Fibroblast of mammary gland (primary cell): ENCODE data around the gene CDIPT.
"Not testable (repeated sequence)": the region's sequence is repeated elsewhere in the genome, so short reads cannot be mapped to it uniquely, and the experiment has no call there.

ENCODE experiments used
- DNase-seq: peaks from one replicate; pipeline ENCODE4 v3.0.0-alpha.2; 2010; ENCODE audit warnings: low read depth
- H3K4me3 ChIP-seq: 2 replicates; pipeline ENCODE4 v1.5.1; 2011; ENCODE audit warnings: low read depth, mild to moderate bottlenecking, low read length, moderate library complexity; ENCODE audit not compliant: control insufficient read depth
- TF ChIP-seq, protein P1 (sequence below): conservative IDR thresholded peaks from 2 replicates; pipeline ENCODE4 v1.5.1; 2011; ENCODE audit warnings: low read depth, low read length, inconsistent platforms; ENCODE audit not compliant: control insufficient read depth, insufficient read depth

The CDIPT gene

GRCh38 chr16:29862884-29863668 is at the start of gene CDIPT:
TSS of gene CDIPT (minus strand) at chr16:29863226. CDS start at chr16:29862857, 369 bp downstream.
- peak; percentile 97 for DNase-seq
- peak within 1 kb of the TSS; percentile 80 for H3K4me3 ChIP-seq
- TF ChIP-seq, protein P1, sequence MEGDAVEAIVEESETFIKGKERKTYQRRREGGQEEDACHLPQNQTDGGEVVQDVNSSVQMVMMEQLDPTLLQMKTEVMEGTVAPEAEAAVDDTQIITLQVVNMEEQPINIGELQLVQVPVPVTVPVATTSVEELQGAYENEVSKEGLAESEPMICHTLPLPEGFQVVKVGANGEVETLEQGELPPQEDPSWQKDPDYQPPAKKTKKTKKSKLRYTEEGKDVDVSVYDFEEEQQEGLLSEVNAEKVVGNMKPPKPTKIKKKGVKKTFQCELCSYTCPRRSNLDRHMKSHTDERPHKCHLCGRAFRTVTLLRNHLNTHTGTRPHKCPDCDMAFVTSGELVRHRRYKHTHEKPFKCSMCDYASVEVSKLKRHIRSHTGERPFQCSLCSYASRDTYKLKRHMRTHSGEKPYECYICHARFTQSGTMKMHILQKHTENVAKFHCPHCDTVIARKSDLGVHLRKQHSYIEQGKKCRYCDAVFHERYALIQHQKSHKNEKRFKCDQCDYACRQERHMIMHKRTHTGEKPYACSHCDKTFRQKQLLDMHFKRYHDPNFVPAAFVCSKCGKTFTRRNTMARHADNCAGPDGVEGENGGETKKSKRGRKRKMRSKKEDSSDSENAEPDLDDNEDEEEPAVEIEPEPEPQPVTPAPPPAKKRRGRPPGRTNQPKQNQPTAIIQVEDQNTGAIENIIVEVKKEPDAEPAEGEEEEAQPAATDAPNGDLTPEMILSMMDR, result peak; percentile 59

DNA sequence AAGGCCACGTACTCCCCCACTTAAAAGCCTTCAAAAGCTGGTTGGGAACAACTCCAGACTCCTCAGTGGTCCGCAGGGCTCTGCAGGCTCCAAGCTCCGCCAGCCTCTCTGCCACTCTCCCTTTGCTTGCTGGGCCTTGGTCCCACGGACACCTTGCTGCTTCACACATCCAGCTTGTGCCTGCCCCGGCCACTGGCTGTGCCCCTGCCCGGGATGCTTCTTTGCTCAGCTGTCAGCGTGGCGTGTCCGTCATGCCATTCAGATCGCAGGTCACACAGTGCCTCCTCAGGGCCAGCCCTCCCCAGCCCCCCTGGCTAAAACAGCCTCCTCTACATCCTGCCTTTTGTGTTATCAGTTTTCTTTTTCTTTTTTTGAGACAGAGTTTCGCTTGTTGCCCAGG is 49.1 kb upstream of the CDIPT start:
- DNase-seq, result no peak
- TF ChIP-seq, protein P1, result no peak
- H3K4me3 ChIP-seq, result no peak overlapping the region

DNA sequence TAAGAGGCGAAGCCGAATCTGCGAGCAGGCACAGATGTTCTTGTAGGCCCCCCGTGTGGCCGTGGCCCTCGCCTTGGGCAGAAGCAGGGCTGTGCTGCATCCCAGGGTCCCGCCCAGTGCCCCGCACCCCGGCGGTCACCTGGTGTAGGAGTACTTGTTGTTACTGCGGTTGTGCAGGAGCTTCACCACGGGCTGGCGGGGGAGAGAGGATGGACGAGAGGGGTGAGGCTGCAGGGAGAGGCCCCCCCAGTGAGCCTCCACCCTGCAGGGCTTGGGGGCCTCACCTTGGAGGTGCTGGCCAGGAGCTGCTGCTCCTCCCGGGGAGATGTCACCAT is 48.6 kb upstream of the CDIPT start:
- no peak overlapping the region for H3K4me3 ChIP-seq
- no peak for DNase-seq
- TF ChIP-seq, protein P1, result no peak

DNA sequence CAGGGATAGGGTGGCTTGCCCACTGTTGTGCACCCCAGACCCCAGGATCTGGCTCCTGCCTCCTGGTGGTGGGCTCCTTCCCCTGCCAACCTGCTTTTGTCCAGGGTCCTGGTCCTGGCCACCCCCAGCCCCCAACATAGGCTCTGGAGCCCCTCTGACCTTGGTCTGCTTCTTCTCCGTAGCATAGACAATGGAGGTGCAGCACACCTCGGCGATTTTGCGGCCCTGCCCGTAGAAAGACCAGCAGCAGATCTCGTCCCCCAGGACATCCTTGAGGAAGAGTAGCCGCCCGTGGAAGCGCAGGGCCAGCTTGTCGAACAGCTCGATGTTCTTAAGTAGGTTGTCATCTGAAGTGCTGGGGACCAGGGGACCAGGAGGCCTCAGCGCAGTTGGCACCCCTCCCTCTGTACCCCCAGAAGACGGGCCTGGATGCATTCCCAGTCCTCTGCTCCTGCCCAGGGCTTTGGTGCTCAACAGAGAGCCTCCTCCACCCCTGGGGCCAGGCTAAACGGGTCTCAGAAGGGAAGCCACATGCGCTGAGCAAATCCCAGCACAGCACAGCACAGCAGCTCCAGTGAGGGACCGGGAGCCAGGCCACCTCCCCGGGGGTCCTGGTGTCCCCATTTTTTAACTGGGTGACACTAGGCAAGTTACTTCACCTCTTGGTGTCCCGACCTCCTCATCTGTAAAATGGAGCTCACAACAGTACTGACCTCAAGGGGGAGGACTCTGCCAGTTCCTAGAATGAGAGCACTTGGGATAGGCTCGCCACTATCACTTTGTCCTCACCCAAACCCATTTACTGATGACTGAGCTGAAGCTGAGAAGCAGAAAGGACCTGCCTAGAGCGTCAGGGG is 48.0 kb upstream of the CDIPT start:
- TF ChIP-seq, protein P1, result no peak
- no peak overlapping the region for H3K4me3 ChIP-seq
- no peak for DNase-seq

GRCh38 chr16:29909851-29910250 is 46.8 kb upstream of the CDIPT start:
- not testable (repeated sequence) for H3K4me3 ChIP-seq, DNase-seq

DNA sequence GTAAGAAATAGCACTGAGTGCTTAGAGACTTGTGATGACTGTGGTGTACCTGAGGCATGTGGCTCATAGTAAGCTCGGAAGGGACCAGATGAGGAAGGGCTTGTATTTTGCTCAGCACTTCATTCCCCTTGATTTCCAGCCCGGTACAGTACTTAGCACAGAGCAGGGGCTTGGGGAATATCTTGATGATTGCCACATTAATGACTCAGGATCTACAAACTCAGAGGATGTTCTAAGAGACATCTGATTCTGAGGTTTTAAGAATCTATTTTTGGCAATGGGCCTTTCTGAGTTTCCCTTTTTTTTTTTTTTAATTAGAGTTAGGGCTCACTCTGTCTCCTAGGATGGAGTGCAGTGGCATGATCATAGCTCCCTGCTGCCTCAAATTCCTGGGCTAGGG is 46.4 kb upstream of the CDIPT start:
- H3K4me3 ChIP-seq, result no peak overlapping the region
- TF ChIP-seq, protein P1, result no peak
- DNase-seq, result peak; percentile 87

DNA sequence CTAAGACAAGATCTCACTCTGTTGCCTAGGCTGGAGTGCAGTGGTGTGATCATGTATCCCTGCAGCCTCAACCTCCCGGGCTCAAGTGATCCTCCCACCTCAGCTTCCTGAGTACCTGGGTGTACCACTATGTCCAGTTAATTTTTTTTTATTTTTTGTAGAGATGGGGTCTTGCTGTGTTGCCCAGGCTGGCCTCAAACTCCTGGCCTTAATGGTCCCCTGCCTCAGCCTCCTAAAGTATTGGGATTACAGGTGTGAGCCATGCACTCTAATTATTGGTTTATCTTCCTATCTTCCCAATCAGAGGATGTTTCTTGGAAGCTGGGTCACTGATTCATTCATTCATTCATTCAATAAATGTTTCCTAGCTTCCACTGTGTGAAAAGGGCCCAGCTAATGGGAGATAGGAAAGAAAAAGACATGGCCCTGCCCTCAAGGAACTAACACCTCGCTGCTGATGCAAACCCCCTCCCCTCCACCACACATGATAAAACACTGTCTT is 45.7 kb upstream of the CDIPT start:
- TF ChIP-seq, protein P1, result no peak
- no peak overlapping the region for H3K4me3 ChIP-seq
- DNase-seq, result no peak
